Measurements from ENCODE around the gene ROR2.

DNA sequence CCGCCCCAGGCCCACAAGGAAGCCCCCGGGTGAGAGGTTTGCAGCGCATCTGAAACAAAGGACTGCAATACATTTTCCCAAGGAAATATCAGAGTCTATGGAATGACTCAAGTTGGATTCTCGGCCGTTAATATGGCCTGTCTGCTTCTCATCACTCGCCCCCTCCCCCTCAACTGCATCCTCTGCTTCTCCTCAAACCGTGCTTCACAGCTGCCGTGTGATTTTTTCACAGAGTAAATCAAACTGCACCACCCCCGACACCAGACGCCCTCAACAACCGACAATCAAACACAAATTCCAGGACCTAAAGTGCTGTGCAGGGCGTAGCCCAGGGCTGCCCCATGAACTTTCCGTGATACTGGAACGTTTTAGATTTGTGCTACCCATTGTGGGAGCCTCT, 176.9 kb downstream of the ROR2 start:
- TF ChIP-seq ZNF335 (CRISPR knock-in tag; IDR thresholded peaks at IDR 0.05) = no peak
- no peak for TF ChIP-seq MAX (IDR thresholded peaks at IDR 0.05)
- TF ChIP-seq, protein P1, sequence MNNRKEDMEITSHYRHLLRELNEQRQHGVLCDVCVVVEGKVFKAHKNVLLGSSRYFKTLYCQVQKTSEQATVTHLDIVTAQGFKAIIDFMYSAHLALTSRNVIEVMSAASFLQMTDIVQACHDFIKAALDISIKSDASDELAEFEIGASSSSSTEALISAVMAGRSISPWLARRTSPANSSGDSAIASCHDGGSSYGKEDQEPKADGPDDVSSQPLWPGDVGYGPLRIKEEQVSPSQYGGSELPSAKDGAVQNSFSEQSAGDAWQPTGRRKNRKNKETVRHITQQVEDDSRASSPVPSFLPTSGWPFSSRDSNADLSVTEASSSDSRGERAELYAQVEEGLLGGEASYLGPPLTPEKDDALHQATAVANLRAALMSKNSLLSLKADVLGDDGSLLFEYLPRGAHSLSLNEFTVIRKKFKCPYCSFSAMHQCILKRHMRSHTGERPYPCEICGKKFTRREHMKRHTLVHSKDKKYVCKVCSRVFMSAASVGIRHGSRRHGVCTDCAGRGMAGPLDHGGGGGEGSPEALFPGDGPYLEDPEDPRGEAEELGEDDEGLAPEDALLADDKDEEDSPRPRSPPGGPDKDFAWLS (CRISPR knock-in tag; IDR thresholded peaks at IDR 0.05; ENCODE audit: borderline replicate concordance) = no peak
- TF ChIP-seq, protein P2, sequence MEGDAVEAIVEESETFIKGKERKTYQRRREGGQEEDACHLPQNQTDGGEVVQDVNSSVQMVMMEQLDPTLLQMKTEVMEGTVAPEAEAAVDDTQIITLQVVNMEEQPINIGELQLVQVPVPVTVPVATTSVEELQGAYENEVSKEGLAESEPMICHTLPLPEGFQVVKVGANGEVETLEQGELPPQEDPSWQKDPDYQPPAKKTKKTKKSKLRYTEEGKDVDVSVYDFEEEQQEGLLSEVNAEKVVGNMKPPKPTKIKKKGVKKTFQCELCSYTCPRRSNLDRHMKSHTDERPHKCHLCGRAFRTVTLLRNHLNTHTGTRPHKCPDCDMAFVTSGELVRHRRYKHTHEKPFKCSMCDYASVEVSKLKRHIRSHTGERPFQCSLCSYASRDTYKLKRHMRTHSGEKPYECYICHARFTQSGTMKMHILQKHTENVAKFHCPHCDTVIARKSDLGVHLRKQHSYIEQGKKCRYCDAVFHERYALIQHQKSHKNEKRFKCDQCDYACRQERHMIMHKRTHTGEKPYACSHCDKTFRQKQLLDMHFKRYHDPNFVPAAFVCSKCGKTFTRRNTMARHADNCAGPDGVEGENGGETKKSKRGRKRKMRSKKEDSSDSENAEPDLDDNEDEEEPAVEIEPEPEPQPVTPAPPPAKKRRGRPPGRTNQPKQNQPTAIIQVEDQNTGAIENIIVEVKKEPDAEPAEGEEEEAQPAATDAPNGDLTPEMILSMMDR (CRISPR knock-in tag; IDR thresholded peaks at IDR 0.05) = no peak
